ENCODE data around the gene FUT7. TPM values are rescaled to one million over a fixed set of nuclear protein-coding genes. Genes with fewer than 3 reads are reported as not detected.

Gene FUT7
- total RNA-seq, 3 donors from 2014 or later (not counting 1 experiment from before 2014, with no cell fraction given), result 0.99 to 5.1 (median 3.9) TPM

DNA sequence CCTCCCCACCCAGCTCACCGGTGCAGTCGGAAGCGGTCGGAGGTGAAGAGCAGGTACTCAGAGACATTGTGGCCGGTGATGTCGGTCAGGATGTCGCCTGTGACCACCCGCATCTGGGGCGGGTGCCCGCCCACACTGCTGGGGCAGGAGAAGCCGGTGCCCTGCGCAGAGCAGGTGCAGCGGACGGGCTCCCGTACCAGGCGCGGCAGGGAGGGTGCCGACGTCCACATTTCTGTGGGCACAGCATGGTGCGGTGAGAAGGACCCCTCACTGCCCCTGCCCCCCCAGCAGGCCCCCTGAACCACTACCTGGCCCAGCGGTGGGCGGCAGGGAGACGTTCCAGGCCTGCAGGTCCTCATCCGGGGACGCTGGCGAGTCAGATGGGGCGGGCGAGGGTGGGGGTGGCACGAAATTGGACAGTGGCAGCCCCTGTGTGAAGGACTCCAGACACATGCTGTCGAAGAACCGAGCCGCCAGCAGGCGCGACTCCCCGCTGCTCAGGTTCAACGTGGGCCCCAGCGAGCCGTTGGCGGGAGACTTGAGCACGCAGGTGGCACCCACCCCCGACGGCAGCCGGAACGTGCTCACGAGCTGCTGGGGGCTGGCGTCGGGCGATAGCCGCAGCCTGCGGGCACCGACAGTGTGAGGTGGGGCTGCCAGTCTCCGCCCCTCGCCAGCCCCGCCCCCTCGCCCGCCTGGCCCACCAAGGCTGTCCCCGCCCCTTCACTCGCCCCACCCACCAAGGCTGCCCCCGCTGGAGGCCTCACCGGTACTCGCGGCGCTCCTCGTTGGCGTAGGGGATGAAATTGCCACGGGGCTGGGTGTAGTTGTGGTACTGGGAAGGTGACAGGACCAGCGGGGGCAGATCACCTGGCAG lies 19.0 kb downstream of the FUT7 start:
- H3K27me3 ChIP-seq (ENCODE audit: control insufficient read depth, insufficient read depth, low read length), result no peaks in the 10 kb centered on the region
- intact Hi-C loops (cut with micrococcal nuclease), result no loop called here
- Mint-ChIP-seq H3K4me1 (peaks cover 0 to 3% of the 10 kb centered on the region in 2 donors), H3K27me3 (ENCODE audit: low read depth in 2 of 2) (no peaks in the 10 kb centered on the region), H3K9me3 (no peaks in the 10 kb centered on the region), H3K36me3 (no peaks in the 10 kb centered on the region), H3K27ac (no peak overlapping the region), H3K4me3 (no peak overlapping the region)
- WGBS (ENCODE audit: insufficient coverage), result 96% methylated on average over 67 of the region's 67 CpGs
- H3K4me3 ChIP-seq (ENCODE audit: low read length), result no peak overlapping the region
- H3K27ac ChIP-seq (ENCODE audit: low read length), result no peak overlapping the region
- H3K4me1 ChIP-seq (ENCODE audit: control insufficient read depth, insufficient read depth, low read length), result no peaks in the 10 kb centered on the region
- DNase-seq (no peak), ATAC-seq (no peak)
- H3K9me3 ChIP-seq (ENCODE audit: control insufficient read depth, insufficient read depth, low read length), result no peaks in the 10 kb centered on the region
- peaks cover 72% of the 10 kb centered on the region for H3K36me3 ChIP-seq (ENCODE audit: control insufficient read depth, insufficient read depth, low read length)
- TF ChIP-seq, protein P1, sequence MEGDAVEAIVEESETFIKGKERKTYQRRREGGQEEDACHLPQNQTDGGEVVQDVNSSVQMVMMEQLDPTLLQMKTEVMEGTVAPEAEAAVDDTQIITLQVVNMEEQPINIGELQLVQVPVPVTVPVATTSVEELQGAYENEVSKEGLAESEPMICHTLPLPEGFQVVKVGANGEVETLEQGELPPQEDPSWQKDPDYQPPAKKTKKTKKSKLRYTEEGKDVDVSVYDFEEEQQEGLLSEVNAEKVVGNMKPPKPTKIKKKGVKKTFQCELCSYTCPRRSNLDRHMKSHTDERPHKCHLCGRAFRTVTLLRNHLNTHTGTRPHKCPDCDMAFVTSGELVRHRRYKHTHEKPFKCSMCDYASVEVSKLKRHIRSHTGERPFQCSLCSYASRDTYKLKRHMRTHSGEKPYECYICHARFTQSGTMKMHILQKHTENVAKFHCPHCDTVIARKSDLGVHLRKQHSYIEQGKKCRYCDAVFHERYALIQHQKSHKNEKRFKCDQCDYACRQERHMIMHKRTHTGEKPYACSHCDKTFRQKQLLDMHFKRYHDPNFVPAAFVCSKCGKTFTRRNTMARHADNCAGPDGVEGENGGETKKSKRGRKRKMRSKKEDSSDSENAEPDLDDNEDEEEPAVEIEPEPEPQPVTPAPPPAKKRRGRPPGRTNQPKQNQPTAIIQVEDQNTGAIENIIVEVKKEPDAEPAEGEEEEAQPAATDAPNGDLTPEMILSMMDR (IDR thresholded peaks at IDR 0.05), result no peak

DNA sequence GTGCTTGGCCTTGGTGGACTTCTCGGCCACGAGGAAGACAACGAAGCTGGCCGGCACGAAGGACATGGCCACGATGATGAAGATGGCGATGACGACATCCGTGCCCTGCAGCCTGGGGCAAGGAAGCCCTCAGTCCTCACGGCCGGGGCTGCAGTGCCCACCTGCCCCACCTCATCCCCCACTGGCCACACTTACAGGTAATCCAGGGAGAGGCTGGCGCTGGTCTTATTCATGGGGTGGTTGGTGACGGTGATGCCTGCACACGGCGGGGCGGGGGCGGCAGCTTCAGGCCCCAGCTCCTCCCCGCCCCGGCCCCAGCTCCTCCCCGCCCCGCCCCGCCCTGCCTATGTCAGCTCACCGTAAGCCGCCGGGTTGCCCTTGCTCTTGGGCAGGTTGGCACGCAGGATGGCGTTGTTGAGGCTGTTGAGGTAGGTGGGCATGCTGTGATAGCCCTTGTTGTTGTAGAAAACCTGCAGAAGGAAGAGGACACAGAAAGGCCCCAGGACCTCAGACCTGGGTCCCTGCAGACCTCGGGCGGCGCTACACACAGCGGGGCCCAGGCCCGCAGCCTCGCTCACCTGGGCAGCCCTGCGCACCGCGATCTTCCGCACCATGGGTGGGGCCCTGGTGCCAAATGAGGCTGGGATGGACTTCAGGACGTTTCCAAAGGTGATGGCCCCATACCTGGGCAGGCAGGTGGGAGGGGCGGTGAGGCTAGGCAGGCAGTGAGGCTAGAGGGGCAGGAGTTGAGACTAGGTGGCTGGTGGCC lies 19.8 kb downstream of the FUT7 start:
- no peak overlapping the region for H3K4me3 ChIP-seq (ENCODE audit: low read length)
- Mint-ChIP-seq H3K4me3 (no peak overlapping the region), H3K9me3 (no peaks in the 10 kb centered on the region), H3K27ac (no peak overlapping the region), H3K36me3 (no peaks in the 10 kb centered on the region), H3K4me1 (peaks cover 0 to 3% of the 10 kb centered on the region in 2 donors), H3K27me3 (ENCODE audit: low read depth in 2 of 2) (no peaks in the 10 kb centered on the region)
- H3K4me1 ChIP-seq (ENCODE audit: control insufficient read depth, insufficient read depth, low read length), result no peaks in the 10 kb centered on the region
- H3K9me3 ChIP-seq (ENCODE audit: control insufficient read depth, insufficient read depth, low read length), result no peaks in the 10 kb centered on the region
- peaks cover 67% of the 10 kb centered on the region for H3K36me3 ChIP-seq (ENCODE audit: control insufficient read depth, insufficient read depth, low read length)
- H3K27me3 ChIP-seq (ENCODE audit: control insufficient read depth, insufficient read depth, low read length), result no peaks in the 10 kb centered on the region
- no peak overlapping the region for H3K27ac ChIP-seq (ENCODE audit: low read length)
- ATAC-seq (no peak), DNase-seq (no peak)
- intact Hi-C loops (cut with micrococcal nuclease), result no loop called here
- 91% methylated on average over 39 of the region's 39 CpGs for WGBS (ENCODE audit: insufficient coverage)
- TF ChIP-seq, protein P1 (IDR thresholded peaks at IDR 0.05), result no peak

DNA sequence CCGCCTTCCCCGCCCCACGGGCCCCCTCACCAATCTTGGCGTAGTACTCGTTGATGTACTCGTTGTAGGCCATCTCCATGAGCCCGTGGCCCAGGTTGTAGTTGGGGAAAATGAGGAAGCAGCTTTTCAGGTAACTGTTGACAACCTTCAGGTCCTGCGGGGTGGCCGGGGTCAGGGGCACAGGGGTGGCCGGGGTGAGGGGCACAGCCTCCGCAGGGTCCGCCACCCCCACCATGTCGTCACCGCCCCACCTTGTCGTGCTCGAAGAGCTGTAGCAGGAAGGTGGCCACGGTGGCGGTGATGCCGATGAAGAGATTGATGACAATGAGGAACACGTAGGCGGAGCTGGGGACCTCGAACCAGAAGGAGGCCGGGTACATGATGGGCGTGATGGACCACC lies 20.7 kb downstream of the FUT7 start:
- intact Hi-C loops (cut with micrococcal nuclease), result no loop called here
- Mint-ChIP-seq H3K27me3 (ENCODE audit: low read depth in 2 of 2) (no peaks in the 10 kb centered on the region), H3K4me3 (no peak overlapping the region), H3K27ac (no peak overlapping the region), H3K9me3 (no peaks in the 10 kb centered on the region), H3K36me3 (no peaks in the 10 kb centered on the region), H3K4me1 (peaks cover 5 to 8% of the 10 kb centered on the region in 2 donors)
- no peaks in the 10 kb centered on the region for H3K9me3 ChIP-seq (ENCODE audit: control insufficient read depth, insufficient read depth, low read length)
- ATAC-seq (no peak), DNase-seq (no peak)
- H3K4me1 ChIP-seq (ENCODE audit: control insufficient read depth, insufficient read depth, low read length), result peaks cover 8% of the 10 kb centered on the region
- no peak overlapping the region for H3K27ac ChIP-seq (ENCODE audit: low read length)
- H3K27me3 ChIP-seq (ENCODE audit: control insufficient read depth, insufficient read depth, low read length), result no peaks in the 10 kb centered on the region
- peaks cover 58% of the 10 kb centered on the region for H3K36me3 ChIP-seq (ENCODE audit: control insufficient read depth, insufficient read depth, low read length)
- no peak overlapping the region for H3K4me3 ChIP-seq (ENCODE audit: low read length)
- 94% methylated on average over 24 of the region's 24 CpGs for WGBS (ENCODE audit: insufficient coverage)
- TF ChIP-seq, protein P1 (IDR thresholded peaks at IDR 0.05), result no peak

All from natural killer cell (primary cell).